Activated naive CD8-positive, alpha-beta T cell treated with anti-CD3 and anti-CD28 coated beads, Interleukin-2, amount 10 ng/mL, durations not matched to agents 7 days and 5 days (primary cell): Measurements from ENCODE around the gene RCOR2. TPM values are rescaled to one million over a fixed set of nuclear protein-coding genes. Genes with fewer than 3 reads are reported as not detected.

Source experiments
- ATAC-seq: fragments of 150-1000 bp; cut with Tn5 transposase; one replicate; pipeline ENCODE4 v1.10.0; 2021; ENCODE audit warnings: low read depth, moderate library complexity
- POLR2A ChIA-PET: fragments of 350-600 bp; sonication (Branson Sonifier 250); formaldehyde crosslinking; loops from one replicate; lab custom pipeline; 2021; ENCODE audit warnings: antibody characterized with exemption; lab: Charles Lee
- DNase-seq: peaks from one replicate; pipeline ENCODE4 v3.0.0; 2021
- H3K27ac Mint-ChIP-seq: one replicate; pipeline ENCODE4 v1.8.0; 2022; ENCODE audit warnings: mild to moderate bottlenecking, mixed read lengths
- H3K27me3 Mint-ChIP-seq: one replicate; pipeline ENCODE4 v1.8.0; 2022; ENCODE audit warnings: mild to moderate bottlenecking, moderate library complexity, mixed read lengths
- H3K36me3 Mint-ChIP-seq: one replicate; pipeline ENCODE4 v1.8.0; 2021; ENCODE audit warnings: mild to moderate bottlenecking, mixed read lengths
- H3K4me1 Mint-ChIP-seq: one replicate; pipeline ENCODE4 v1.8.0; 2021; ENCODE audit warnings: mixed read lengths
- H3K4me3 Mint-ChIP-seq: one replicate; pipeline ENCODE4 v1.8.0; 2022; ENCODE audit warnings: mild to moderate bottlenecking, moderate library complexity, mixed read lengths
- H3K9me3 Mint-ChIP-seq: one replicate; pipeline ENCODE4 v1.8.0; 2021; ENCODE audit warnings: mixed read lengths
- total RNA-seq, 2 experiments: library from RNA; stranded (reverse); gene quantifications; one replicate each; pipeline ENCODE4 v1.2.3, GENCODE V29; 2021

RCOR2 gene
- total RNA-seq, 2 experiments from 2014 or later = 0.58 to 0.74 TPM

GRCh38 chr11:63909591-63910506, 7.1 kb downstream of the RCOR2 start:
- no peaks in the 10 kb centered on the region for H3K27me3 Mint-ChIP-seq
- POLR2A ChIA-PET = no interaction called here
- H3K4me3 Mint-ChIP-seq = no peak overlapping the region
- H3K27ac Mint-ChIP-seq = peak overlapping the region; percentile 48
- H3K4me1 Mint-ChIP-seq = peaks cover 2% of the 10 kb centered on the region
- peaks cover 2% of the 10 kb centered on the region for H3K36me3 Mint-ChIP-seq
- no peak for ATAC-seq
- DNase-seq = no peak
- H3K9me3 Mint-ChIP-seq = no peaks in the 10 kb centered on the region

GRCh38 chr11:63908631-63909401, 8.1 kb downstream of the RCOR2 start:
- peaks cover 6% of the 10 kb centered on the region for H3K36me3 Mint-ChIP-seq
- ATAC-seq (no peak), DNase-seq (no peak)
- H3K4me1 Mint-ChIP-seq = peaks cover 2% of the 10 kb centered on the region
- H3K9me3 Mint-ChIP-seq = no peaks in the 10 kb centered on the region
- no peak overlapping the region for H3K4me3 Mint-ChIP-seq
- POLR2A ChIA-PET = no interaction called here
- H3K27ac Mint-ChIP-seq = no peak overlapping the region
- H3K27me3 Mint-ChIP-seq = no peaks in the 10 kb centered on the region

GRCh38 chr11:63907808-63908530, 9.0 kb downstream of the RCOR2 start:
- no peaks in the 10 kb centered on the region for H3K27me3 Mint-ChIP-seq
- H3K4me3 Mint-ChIP-seq = no peak overlapping the region
- no peak for ATAC-seq
- H3K36me3 Mint-ChIP-seq = peaks cover 10% of the 10 kb centered on the region
- DNase-seq = no peak
- no peaks in the 10 kb centered on the region for H3K9me3 Mint-ChIP-seq
- no peak overlapping the region for H3K27ac Mint-ChIP-seq
- POLR2A ChIA-PET = interaction anchor here (0.5 to 1.3 kb wide), 2 partner anchors 72 to 403 kb away, joined by 3 to 4 read pairs; no protein-coding TSS in a partner anchor
- peaks cover 2% of the 10 kb centered on the region for H3K4me1 Mint-ChIP-seq

- POLR2A ChIA-PET = interaction anchor here (0.9 to 1.3 kb wide), 2 partner anchors 17 to 71 kb away, joined by 3 read pairs; no protein-coding TSS in a partner anchor
- H3K4me3 Mint-ChIP-seq = no peak overlapping the region
- DNase-seq (no peak), ATAC-seq (no peak)
- no peaks in the 10 kb centered on the region for H3K9me3 Mint-ChIP-seq
- H3K27ac Mint-ChIP-seq = peak overlapping the region; percentile 54
- peaks cover 10% of the 10 kb centered on the region for H3K36me3 Mint-ChIP-seq
- no peaks in the 10 kb centered on the region for H3K27me3 Mint-ChIP-seq
- H3K4me1 Mint-ChIP-seq = peaks cover 2% of the 10 kb centered on the region
Measured at GRCh38 chr11:63907063-63907462, 9.9 kb downstream of the RCOR2 start.

GRCh38 chr11:63906585-63906984, 10.4 kb downstream of the RCOR2 start:
- Mint-ChIP-seq H3K36me3 (peaks cover 11% of the 10 kb centered on the region), H3K9me3 (no peaks in the 10 kb centered on the region), H3K27me3 (no peaks in the 10 kb centered on the region), H3K27ac (peak overlapping the region; percentile 56), H3K4me3 (no peak overlapping the region), H3K4me1 (peaks cover 3% of the 10 kb centered on the region)
- DNase-seq (no peak), ATAC-seq (peak; percentile 26)
- POLR2A ChIA-PET = interaction anchor here (0.9 to 1.3 kb wide), 2 partner anchors 17 to 71 kb away, joined by 3 read pairs; no protein-coding TSS in a partner anchor

- no peak for ATAC-seq
- Mint-ChIP-seq H3K27me3 (no peaks in the 10 kb centered on the region), H3K27ac (no peak overlapping the region), H3K4me1 (peaks cover 6% of the 10 kb centered on the region), H3K36me3 (peaks cover 15% of the 10 kb centered on the region), H3K9me3 (no peaks in the 10 kb centered on the region), H3K4me3 (no peak overlapping the region)
- POLR2A ChIA-PET = no interaction called here
- no peak for DNase-seq
Measured at GRCh38 chr11:63906087-63906486, 10.9 kb downstream of the RCOR2 start.

GRCh38 chr11:63905179-63905578, 11.8 kb downstream of the RCOR2 start:
- POLR2A ChIA-PET = no interaction called here
- ATAC-seq = no peak
- H3K27ac Mint-ChIP-seq = no peak overlapping the region

GRCh38 chr11:63904743-63905142, 12.2 kb downstream of the RCOR2 start:
- Mint-ChIP-seq H3K9me3 (no peaks in the 10 kb centered on the region), H3K4me3 (no peak overlapping the region), H3K36me3 (peaks cover 21% of the 10 kb centered on the region), H3K27me3 (no peaks in the 10 kb centered on the region), H3K27ac (no peak overlapping the region), H3K4me1 (peaks cover 7% of the 10 kb centered on the region)
- POLR2A ChIA-PET = no interaction called here
- DNase-seq (no peak), ATAC-seq (no peak)

More at GRCh38 chr11:63905179-63905578, 11.8 kb downstream of the RCOR2 start:
- Mint-ChIP-seq H3K36me3 (peaks cover 20% of the 10 kb centered on the region), H3K9me3 (no peaks in the 10 kb centered on the region), H3K27me3 (no peaks in the 10 kb centered on the region), H3K4me3 (no peak overlapping the region), H3K4me1 (peaks cover 7% of the 10 kb centered on the region)
- DNase-seq = no peak

GRCh38 chr11:63903884-63904283, 13.1 kb downstream of the RCOR2 start:
- DNase-seq = no peak
- H3K4me1 Mint-ChIP-seq = peaks cover 7% of the 10 kb centered on the region
- no peaks in the 10 kb centered on the region for H3K9me3 Mint-ChIP-seq
- peaks cover 25% of the 10 kb centered on the region for H3K36me3 Mint-ChIP-seq
- H3K27me3 Mint-ChIP-seq = no peaks in the 10 kb centered on the region
- POLR2A ChIA-PET = no interaction called here
- H3K27ac Mint-ChIP-seq = no peak overlapping the region
- no peak overlapping the region for H3K4me3 Mint-ChIP-seq
- no peak for ATAC-seq

GRCh38 chr11:63901660-63902059, 15.3 kb downstream of the RCOR2 start:
- Mint-ChIP-seq H3K27ac (peak overlapping the region; percentile 71), H3K36me3 (peaks cover 39% of the 10 kb centered on the region)

GRCh38 chr11:63897459-63898146, 19.4 kb downstream of the RCOR2 start:
- Mint-ChIP-seq H3K27me3 (no peaks in the 10 kb centered on the region), H3K4me3 (no peak overlapping the region), H3K27ac (no peak overlapping the region), H3K4me1 (peaks cover 18% of the 10 kb centered on the region), H3K9me3 (no peaks in the 10 kb centered on the region), H3K36me3 (peaks cover 47% of the 10 kb centered on the region)
- no peak for DNase-seq
- no peak for ATAC-seq
- POLR2A ChIA-PET = no interaction called here

More at GRCh38 chr11:63901660-63902059, 15.3 kb downstream of the RCOR2 start:
- POLR2A ChIA-PET = no interaction called here
- no peak for DNase-seq
- no peaks in the 10 kb centered on the region for H3K27me3 Mint-ChIP-seq
- H3K9me3 Mint-ChIP-seq = no peaks in the 10 kb centered on the region
- peaks cover 14% of the 10 kb centered on the region for H3K4me1 Mint-ChIP-seq
- H3K4me3 Mint-ChIP-seq = no peak overlapping the region
- peak; percentile 32 for ATAC-seq

GRCh38 chr11:63896071-63896470, 20.9 kb downstream of the RCOR2 start:
- ATAC-seq (no peak), DNase-seq (no peak)
- H3K4me1 Mint-ChIP-seq = peaks cover 27% of the 10 kb centered on the region
- no peak overlapping the region for H3K27ac Mint-ChIP-seq
- POLR2A ChIA-PET = interaction anchor here (0.6 kb wide), 1 partner anchor 21 kb away, joined by 3 read pairs; no protein-coding TSS in a partner anchor
- H3K27me3 Mint-ChIP-seq = no peaks in the 10 kb centered on the region
- peaks cover 47% of the 10 kb centered on the region for H3K36me3 Mint-ChIP-seq
- no peaks in the 10 kb centered on the region for H3K9me3 Mint-ChIP-seq
- no peak overlapping the region for H3K4me3 Mint-ChIP-seq
